Gastroesophageal sphincter (tissue), 3 donors: Measurements from ENCODE around the gene SPOCD1.

Experiments
- CTCF ChIP-seq, 4 experiments: fragments of 200-600 bp in 2 of 4; fragments of 450-650 bp in 2 of 4; sonication (generic) in 1 of 4; IDR thresholded peaks; one replicate each; pipeline ENCODE4 v1.5.1; 2017 to 2019; ENCODE audit warnings: antibody characterized with exemption in 4 of 4, mild to moderate bottlenecking in 2 of 4, moderate library complexity in 2 of 4
- EP300 ChIP-seq: sonication (generic); formaldehyde crosslinking; IDR thresholded peaks from one replicate; pipeline ENCODE4 v1.6.1; 2017; ENCODE audit warnings: antibody characterized with exemption, mild to moderate bottlenecking
- POLR2A ChIP-seq, 2 donors: fragments of 450-650 bp; IDR thresholded peaks; one replicate each; pipeline ENCODE4 v1.6.1; 2017; ENCODE audit warnings: antibody characterized with exemption in 2 of 2, mild to moderate bottlenecking in 2 of 2, moderate library complexity in 1 of 2
- POLR2AphosphoS5 ChIP-seq: sonication (generic); formaldehyde crosslinking; IDR thresholded peaks from one replicate; pipeline ENCODE4 v1.6.1; 2017; ENCODE audit warnings: antibody characterized with exemption

GRCh38 chr1:31772669-31773248, 43.1 kb downstream of the SPOCD1 start:
- TF ChIP-seq CTCF (IDR thresholded peaks at IDR 0.05) (no peak), POLR2A (IDR thresholded peaks at IDR 0.05) (no peak), POLR2AphosphoS5 (no peak), EP300 (no peak)
